Smooth muscle cell (in vitro differentiated cells): ENCODE results near the gene POP7. TPM values are rescaled to one million over a fixed set of nuclear protein-coding genes. Genes with fewer than 3 reads are reported as not detected.
A peak's percentile ranks its signal among the peaks of the same experiment; 100 is the strongest.

Experiments used
- DNase-seq: peaks from one replicate; lab custom pipeline; 2025; ENCODE audit not compliant: unreplicated experiment; lab: John Stamatoyannopoulos, UW
- H2AFZ ChIP-seq: fragments of 200-600 bp; sonication (generic); 2 replicates; pipeline ENCODE4 v1.6.0; 2016; ENCODE audit warnings: antibody characterized with exemption, low read depth, mild to moderate bottlenecking
- H3F3A ChIP-seq: fragments of 200-600 bp; sonication (generic); 2 replicates; pipeline ENCODE4 v1.6.0; 2017; ENCODE audit warnings: antibody characterized with exemption, low read depth
- H3K27ac ChIP-seq: fragments of 200-600 bp; sonication (generic); 2 replicates; pipeline ENCODE4 v1.5.1; 2016; ENCODE audit warnings: low read depth, mild to moderate bottlenecking
- H3K27me3 ChIP-seq: fragments of 200-600 bp; sonication (generic); 2 replicates; pipeline ENCODE4 v1.6.1; 2016; ENCODE audit warnings: low read depth, mild to moderate bottlenecking
- H3K36me3 ChIP-seq: fragments of 200-600 bp; sonication (generic); 2 replicates; pipeline ENCODE4 v1.5.1; 2016; ENCODE audit warnings: low read depth
- H3K4me1 ChIP-seq: fragments of 200-600 bp; sonication (generic); 2 replicates; pipeline ENCODE4 v1.5.1; 2016; ENCODE audit warnings: low read depth
- H3K4me2 ChIP-seq: fragments of 200-600 bp; sonication (generic); 2 replicates; pipeline ENCODE4 v1.6.0; 2016; ENCODE audit warnings: mild to moderate bottlenecking
- H3K4me3 ChIP-seq: fragments of 200-600 bp; sonication (generic); 2 replicates; pipeline ENCODE4 v1.5.1; 2016; ENCODE audit warnings: mild to moderate bottlenecking
- H3K79me2 ChIP-seq: fragments of 200-600 bp; sonication (generic); 2 replicates; pipeline ENCODE4 v1.6.0; 2016; ENCODE audit warnings: low read depth, mild to moderate bottlenecking
- H3K9ac ChIP-seq: fragments of 200-600 bp; sonication (generic); 2 replicates; pipeline ENCODE4 v1.6.0; 2016; ENCODE audit warnings: low read depth
- H3K9me3 ChIP-seq: fragments of 200-600 bp; sonication (generic); replicated peaks from 2 replicates; pipeline ENCODE4 v1.5.1; 2016; ENCODE audit warnings: low read depth
- H4K20me1 ChIP-seq: fragments of 200-600 bp; sonication (generic); 2 replicates; pipeline ENCODE4 v1.6.0; 2016; ENCODE audit warnings: low read depth
- CTCF ChIP-seq: fragments of 200-600 bp; sonication (generic); IDR thresholded peaks from 2 replicates; pipeline ENCODE4 v1.5.1; 2017; ENCODE audit warnings: borderline replicate concordance, mild to moderate bottlenecking, antibody characterized with exemption; ENCODE audit not compliant: insufficient read depth, poor library complexity, severe bottlenecking
- whole genome bisulfite sequencing: methylation state at CpG from one replicate; pipeline ENCODE4 v1.1.7; 2016; ENCODE audit warnings: low lambda C conversion rate; 5-methylcytosine and 5-hydroxymethylcytosine counted together
- polyA plus RNA-seq: library from polyadenylated mRNA; unstranded; fragments of >200 nt; fragmentation: Nextera tagmentation; extraction: Ambion mirVana; gene quantifications from 2 replicates; pipeline ENCODE4 v1.2.1, GENCODE V29; 2016
- total RNA-seq: library from RNA; depleted of rRNA; stranded (reverse); fragments of >200 nt; gene quantifications from 2 replicates; pipeline ENCODE4 v1.2.3, GENCODE V29; 2014

Gene POP7
- total and polyA plus RNA-seq, 2 experiments from 2014 or later, result 19.5 to 58.7 TPM

GRCh38 chr7:100674411-100675104, 31.4 kb upstream of the POP7 start:
- peaks cover 32% of the 10 kb centered on the region for H3K79me2 ChIP-seq
- no peak overlapping the region for H2AFZ ChIP-seq
- H3K4me2 ChIP-seq, result peak overlapping the region; percentile 98
- H3K27ac ChIP-seq, result peak overlapping the region; percentile 81
- H3K4me1 ChIP-seq, result no peaks in the 10 kb centered on the region
- no peaks in the 10 kb centered on the region for H3K9me3 ChIP-seq
- peaks cover 7% of the 10 kb centered on the region for H3F3A ChIP-seq
- WGBS, result under 1% methylated on average over 41 of the region's 43 CpGs
- no peak for TF ChIP-seq CTCF
- no peaks in the 10 kb centered on the region for H3K36me3 ChIP-seq
- DNase-seq, result no peak
- peak overlapping the region; percentile 82 for H3K9ac ChIP-seq
- H3K27me3 ChIP-seq, result no peaks in the 10 kb centered on the region
- peak overlapping the region; percentile 78 for H3K4me3 ChIP-seq
- H4K20me1 ChIP-seq, result peaks cover 53% of the 10 kb centered on the region

- Histone ChIP-seq H3K9me3 (no peaks in the 10 kb centered on the region), H3K9ac (peak overlapping the region; percentile 82), H3K4me2 (peak overlapping the region; percentile 98), H4K20me1 (peaks cover 58% of the 10 kb centered on the region), H2AFZ (no peak overlapping the region), H3K36me3 (no peaks in the 10 kb centered on the region), H3K79me2 (peaks cover 32% of the 10 kb centered on the region), H3F3A (peaks cover 7% of the 10 kb centered on the region), H3K4me1 (no peaks in the 10 kb centered on the region), H3K27me3 (no peaks in the 10 kb centered on the region), H3K4me3 (peak overlapping the region; percentile 78), H3K27ac (peak overlapping the region; percentile 59)
- DNase-seq, result no peak
- WGBS, result under 1% methylated on average over 28 of the region's 46 CpGs
- TF ChIP-seq CTCF, result no peak
Measured at GRCh38 chr7:100675105-100675451, 30.8 kb upstream of the POP7 start.

GRCh38 chr7:100675581-100676350, 30.2 kb upstream of the POP7 start:
- H3K4me1 ChIP-seq, result no peaks in the 10 kb centered on the region
- H4K20me1 ChIP-seq, result peaks cover 61% of the 10 kb centered on the region
- H2AFZ ChIP-seq, result no peak overlapping the region
- no peaks in the 10 kb centered on the region for H3K9me3 ChIP-seq
- peak overlapping the region; percentile 98 for H3K4me2 ChIP-seq
- TF ChIP-seq CTCF, result no peak
- peak overlapping the region; percentile 43 for H3K9ac ChIP-seq
- WGBS, result 4% methylated on average over 18 of the region's 59 CpGs
- H3K4me3 ChIP-seq, result peak overlapping the region; percentile 78
- H3K36me3 ChIP-seq, result no peaks in the 10 kb centered on the region
- peaks cover 32% of the 10 kb centered on the region for H3K79me2 ChIP-seq
- H3K27me3 ChIP-seq, result no peaks in the 10 kb centered on the region
- peak; percentile 44 for DNase-seq
- peak overlapping the region; percentile 59 for H3K27ac ChIP-seq
- peaks cover 7% of the 10 kb centered on the region for H3F3A ChIP-seq
